ENCODE results near the gene FAM72B. TPM values are rescaled to one million over a fixed set of nuclear protein-coding genes. Genes with fewer than 3 reads are reported as not detected.

FAM72B gene
- total RNA-seq, result 2.5 and 8.4 TPM in 2 replicates

GRCh38 chr1:121184290-121185127, at the start of gene FAM72B, which contains the start of gene SRGAP2C:
Gene FAM72B (minus strand): TSS chr1:121184340. CDS start chr1:121183489, 851 bp downstream.
Gene SRGAP2C (plus strand): TSS chr1:121184975. CDS start chr1:121187447, 2,472 bp downstream.

Other genes with a start within 250 kb of the FAM72B start
- 15.5 and 16.5 TPM in 2 replicates for gene SRGAP2C, start 635 bp upstream of the FAM72B start, total RNA-seq